CD1c-positive myeloid dendritic cell (primary cell): Measurements from ENCODE around the gene FRMD4A.

ENCODE experiments used
- DNase-seq: peaks from one replicate; pipeline ENCODE4 v3.0.0-alpha.2; 2016; ENCODE audit errors: extremely low spot score

Gene FRMD4A

DNA sequence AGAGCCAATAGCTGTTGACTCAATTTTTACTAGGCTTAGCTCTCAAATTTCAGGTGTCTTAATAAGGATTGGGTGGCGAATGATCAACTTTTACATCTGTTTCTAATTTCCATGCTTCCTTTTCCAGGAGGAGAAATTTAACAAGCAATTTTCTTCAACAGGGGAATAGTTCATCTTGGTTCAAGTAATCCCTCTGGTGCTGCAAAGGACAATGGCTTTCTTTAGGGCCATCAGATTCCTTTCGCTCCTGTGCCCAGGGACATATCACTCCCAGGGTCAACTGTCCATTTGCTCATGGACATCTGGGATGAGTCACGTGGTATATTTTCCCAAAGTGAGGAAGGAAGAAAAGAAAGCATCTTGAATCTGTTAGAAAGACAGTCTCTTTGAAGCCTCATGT, 313.3 kb downstream of the FRMD4A start:
- no peak for DNase-seq

DNA sequence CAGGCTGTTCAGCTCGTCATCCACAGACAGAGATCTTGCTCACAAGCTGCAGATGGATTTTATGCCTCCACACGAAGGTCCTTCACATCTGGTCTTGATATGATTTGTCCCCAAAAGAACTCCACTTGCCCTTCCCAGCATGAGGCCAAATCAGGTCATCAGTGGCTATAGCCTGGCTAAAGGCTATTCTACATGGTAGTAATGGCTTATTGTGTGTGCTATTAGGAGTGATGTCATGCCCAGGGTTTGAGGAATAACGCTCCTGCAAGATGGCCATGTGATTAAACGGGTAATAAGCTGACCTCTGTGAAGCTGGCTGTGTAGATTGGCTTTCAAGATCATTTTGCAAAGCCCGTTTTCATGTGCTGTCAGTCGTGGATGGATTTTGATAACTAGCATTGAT, 313.8 kb downstream of the FRMD4A start:
- DNase-seq, result no peak

DNA sequence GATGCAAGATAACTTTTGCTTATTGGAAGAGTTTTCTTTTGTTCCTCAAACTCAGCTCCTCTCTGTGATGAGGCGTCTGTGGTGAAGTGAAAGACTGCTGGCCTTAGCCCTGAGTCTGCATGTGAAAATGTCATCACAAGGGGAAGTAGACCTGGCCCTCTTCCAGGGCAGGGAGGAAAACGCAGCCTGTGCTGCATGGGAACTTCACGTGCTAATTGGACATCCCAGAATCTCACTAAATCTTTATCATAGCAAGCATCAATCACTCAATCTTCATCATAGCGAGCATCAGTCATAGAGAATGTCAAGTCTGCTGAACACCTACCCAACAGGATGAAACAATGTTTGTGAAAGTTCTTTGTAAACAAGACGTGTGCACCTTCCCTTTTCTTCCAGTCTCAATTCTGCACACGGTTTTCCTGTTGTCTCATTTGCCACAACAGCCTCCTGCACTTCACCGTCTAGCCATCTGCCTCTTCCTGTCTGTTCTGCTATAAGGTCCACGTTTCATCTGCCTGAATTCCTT, 314.6 kb downstream of the FRMD4A start:
- DNase-seq, result peak; percentile 63

DNA sequence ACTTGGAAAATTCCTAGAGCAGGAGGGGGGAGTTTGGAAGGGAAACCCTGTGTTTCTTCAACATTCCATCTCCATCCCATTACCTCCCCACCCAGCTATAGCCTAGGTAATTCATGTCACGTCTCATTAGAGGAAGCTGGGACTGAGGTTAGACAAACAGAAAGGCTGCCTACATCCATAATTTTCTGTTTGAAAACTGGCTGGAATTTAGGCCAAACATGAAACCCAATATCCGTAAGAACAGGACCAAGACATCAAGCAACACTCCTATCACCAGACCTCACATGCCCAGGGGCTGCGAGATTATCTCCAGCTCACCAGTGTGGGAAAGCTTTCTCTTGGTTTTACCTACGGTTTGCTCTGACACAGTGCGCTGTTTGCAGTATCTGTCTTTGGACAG, 316.3 kb downstream of the FRMD4A start:
- no peak for DNase-seq

DNA sequence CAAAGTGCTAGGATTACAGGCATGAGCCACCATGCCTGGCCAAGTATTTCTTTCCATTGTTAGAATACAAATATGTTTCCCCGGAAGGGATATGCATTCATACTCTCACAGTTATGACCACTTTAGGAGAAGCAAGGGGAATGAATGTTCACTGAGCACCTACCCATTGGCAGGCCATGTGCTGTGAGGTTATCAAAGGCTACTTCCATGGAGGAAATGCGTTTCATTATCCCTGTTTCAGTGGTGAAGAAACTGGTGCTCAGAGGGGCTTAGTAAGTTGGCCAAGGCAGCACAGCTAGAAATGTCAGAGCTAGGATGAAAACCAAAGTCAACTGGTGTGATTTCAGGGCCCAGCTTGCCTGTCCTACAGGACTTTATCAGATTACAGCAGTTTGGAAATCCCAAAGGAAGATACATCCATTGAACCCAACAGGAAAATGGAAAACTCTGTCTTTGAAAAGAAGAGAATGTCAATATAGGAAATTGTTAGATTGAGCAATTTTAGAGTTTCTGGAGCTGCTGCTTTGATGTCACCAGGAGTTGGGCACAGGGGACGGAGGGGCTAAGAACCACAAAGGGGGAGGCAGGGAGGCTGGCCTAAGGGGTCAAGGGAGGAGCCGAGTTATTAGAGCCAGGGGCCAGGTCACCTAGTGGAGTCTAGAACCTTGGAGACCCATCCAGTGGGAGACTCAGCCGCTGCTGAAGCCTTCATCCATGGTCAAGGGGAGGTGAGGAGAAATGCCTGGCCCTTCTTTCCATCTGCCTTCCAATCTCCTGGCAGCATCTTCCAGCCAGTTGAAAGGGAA, 319.8 kb downstream of the FRMD4A start:
- DNase-seq, result no peak

DNA sequence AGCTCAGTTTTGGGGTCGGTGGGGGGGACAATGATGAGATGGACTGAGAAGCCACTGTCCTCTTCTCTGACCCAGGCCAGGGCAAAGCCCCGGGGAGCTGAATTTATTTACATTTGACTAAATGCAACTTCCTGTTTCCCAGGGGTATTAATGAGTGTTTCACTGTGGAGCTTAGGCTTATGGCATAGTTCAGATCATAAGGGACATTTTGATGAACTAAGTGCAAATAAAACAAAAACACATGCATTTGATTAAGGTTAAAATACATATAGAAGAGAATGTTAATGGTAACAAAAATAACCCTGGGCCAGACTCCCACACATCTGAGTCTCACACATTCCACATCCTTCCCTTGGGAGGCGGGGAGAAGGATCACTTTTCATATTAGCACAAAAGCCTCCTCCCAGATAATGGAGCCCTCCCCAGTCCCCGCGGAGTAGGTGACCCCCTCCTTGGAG, 320.6 kb downstream of the FRMD4A start:
- no peak for DNase-seq

DNA sequence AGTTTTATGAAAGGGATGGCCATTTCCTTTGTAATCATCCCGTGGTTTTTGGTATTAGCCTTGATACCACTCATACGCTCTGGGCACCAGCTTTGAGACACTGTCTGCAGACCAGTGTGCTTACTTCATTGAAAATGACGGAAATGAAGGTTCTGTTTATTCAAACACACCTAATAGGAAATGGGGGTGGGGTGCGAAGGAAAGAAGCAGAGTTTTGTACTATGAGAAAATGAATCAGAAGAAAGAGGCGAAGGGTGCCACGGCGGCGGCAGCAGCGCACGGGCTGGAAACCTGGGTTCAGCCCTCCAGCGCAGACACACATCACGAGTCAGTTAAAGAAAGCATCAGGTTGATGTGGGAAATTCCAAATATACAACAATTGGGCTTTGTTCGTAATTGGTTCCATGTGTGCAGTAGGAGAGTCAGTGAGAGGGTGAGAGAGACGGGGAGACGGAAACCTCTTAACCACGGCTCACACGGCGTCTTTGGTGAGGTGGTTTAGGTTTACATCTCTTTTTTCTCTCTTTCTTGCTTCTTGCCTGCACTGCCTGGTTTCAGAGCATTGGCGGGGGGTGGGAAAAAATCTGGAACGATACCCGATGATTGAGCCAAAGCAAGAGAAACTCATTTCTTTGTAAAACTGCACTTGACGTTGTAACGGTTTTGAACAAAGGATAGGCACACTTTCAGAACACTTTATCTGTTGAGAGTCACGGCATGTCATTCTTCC, 321.2 kb downstream of the FRMD4A start:
- DNase-seq, result peak; percentile 4

DNA sequence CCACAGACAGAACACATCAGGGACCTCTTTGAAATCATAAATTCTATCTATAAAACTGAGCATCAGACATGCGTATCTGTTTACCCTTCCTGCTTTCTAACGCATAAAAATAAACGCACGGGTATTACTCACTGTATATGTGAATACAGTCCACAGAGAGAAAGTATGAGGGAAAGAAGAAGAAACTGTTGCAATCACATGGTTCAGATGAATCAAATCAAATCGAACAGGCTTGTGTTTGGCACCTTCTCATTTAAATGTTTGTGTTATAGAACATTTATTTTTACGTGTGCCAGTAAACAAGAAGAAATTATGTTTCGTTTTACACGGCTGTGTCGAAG, 322.0 kb downstream of the FRMD4A start:
- no peak for DNase-seq

DNA sequence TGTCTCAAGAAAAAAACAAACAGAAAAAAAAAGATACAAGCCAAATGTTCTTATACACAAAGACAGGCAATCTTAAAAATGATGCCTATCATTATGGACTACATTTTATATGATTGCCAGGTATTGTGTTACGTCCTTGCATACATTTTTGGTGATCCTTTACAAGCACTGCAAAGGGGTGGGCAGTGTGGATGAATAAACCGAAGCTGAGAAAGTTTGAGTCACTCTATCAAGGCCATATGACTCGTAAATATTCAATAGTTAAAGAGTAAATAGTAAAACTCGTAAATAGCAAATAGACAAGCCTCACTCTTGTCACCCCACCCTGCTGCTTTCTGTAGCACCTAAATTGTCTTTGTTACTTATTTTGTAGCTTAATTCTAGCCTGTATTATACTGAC, 326.2 kb downstream of the FRMD4A start:
- no peak for DNase-seq

DNA sequence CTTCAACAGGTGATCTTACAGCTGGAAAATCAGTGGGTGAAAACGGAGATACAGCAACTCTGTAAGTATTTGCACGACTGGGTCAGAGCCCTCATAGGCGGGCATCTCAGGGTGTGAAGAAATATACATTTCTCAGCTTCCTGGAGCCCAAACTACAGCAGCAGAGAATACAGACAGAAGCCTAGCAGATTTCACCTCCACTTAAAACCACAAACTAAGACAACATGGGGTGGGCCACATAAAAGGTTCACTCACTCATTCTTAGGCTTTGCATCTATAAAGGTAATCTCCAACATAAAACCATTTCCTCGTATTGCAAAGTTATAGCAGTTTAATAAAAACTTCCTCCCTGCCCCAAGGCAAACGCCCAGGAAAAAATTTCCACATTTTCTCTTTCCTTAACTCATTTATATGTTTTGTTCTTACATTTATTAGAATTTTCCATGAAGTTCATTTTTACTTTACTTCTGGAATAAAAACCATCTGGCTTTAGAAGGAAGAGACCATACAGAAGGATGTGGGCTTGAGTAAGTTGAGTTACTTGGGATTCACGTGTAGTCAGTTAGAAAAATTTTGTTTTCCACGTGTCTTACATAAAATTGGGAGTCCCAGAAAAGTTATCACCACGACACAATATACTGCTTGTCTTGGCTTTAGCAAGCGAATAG, 327.1 kb downstream of the FRMD4A start:
- DNase-seq, result no peak

DNA sequence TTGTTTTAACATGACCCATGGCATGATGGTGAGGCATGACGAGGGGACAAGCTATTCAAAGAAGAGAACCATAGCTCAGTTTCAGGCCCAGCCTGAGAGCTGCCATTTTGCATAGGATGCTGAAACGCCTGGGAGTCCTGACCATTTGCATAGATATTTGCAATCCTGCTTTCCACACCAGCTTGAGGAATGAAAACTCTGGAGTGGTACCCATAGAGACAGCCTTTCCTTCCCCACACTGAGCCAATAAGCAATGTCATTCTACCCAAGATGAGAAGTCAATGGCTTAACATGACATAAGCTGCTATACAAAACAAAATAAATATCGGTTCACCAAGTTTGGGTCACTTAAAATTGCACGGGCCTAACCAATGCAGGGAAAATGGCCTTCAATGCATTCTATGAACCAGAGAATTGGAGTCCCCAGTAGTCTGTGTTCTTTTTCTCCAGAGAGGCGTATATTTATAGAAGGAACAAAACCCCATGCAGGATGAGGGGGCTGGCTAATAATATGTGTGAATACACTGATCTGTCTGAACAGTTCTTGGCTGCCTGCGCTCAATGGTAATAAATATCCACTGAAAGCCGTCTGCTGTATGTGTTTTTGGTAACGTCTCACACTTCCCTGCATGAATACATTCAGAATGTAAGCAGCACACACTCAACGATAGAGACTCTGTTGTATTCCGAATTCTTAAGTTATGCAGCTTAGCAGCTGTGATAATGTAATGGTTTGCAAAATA, 329.3 kb downstream of the FRMD4A start:
- DNase-seq, result no peak

DNA sequence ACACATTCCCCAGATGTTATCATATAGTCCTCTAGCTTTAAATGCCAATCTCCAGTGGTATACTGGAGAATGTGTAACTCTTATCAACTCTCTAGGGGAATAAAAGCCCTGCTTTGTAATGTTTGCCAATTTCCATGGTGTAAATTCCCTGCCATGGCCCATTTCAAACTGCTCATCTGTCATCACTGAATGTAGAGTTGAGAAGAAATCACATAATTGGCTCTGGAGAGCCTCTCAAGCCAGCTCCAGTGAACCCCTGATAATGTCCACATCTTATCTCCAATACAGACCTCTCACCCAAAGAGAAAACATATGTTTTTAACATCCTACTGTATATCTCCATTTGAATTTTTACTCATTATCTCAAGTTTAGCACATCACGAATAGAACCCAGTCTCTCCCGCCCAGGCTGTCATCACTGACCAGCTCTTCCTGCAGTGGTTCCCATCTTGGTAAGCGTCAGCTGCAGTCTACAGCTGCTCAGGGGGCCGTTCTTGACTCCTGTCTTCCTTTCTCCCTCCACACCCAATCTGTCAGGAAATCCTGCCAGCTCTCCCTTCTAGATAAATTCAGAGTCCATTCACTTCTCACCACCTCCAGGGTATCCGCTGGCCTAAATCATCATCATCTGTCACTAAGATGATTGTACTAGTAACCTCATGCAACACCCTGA, 332.4 kb downstream of the FRMD4A start:
- no peak for DNase-seq

DNA sequence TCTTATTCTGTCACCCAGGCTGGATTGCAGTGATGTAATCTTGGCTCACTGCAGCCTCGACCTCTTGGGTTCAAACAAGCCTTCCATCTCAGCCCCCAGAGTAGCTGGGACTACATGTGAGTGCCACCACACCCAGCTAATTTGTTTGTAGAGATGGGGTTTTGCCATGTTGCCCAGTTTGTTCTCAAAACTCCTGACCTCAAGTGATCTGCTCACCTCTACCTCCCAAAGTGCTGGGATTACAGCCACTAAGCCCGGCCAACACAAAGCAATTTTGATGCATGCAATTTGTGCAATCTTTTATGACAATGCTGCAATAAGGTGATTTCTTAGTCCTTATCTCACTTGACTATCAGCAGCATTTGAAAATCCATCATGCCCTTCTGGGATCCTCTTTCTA, 333.1 kb downstream of the FRMD4A start:
- DNase-seq, result no peak

DNA sequence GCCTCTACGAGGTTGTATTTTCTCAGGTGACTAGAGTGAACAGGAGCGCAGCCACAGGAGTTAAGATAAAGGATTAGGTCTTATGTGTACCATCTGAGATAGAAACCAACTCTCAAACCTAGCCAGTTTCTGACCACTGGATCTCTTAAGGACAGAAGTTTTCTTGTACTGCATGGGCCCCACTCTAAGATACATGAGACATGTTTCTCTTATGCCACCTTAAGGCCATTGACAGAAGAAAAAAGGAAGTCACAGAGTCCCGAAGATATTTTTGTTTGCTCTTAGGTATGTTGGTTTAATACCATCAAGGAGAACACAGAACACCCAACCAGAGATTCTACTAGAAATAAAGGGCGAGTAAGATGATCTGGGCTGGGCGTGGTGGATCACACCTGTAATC, 335.8 kb downstream of the FRMD4A start:
- peak; percentile 4 for DNase-seq

DNA sequence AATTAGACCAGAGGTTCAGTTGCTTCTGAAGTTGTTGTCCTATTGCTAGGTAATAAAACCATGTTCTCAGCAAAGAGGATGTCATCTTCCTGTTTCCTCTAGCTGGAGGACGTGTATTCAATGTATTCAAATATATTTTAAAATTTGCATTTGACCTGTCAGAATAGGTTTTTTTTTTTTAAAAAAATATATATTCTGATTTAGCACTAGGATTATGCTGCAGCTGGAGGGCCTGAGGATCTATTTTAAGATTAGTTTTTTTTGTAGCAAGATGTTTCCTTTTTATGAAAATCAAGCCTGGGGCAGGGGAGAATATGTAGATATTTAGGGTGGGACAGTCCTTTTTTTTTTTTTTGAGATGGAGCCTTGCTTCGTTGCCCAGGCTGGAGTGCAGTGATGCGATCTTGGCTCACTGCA, 337.0 kb downstream of the FRMD4A start:
- DNase-seq, result no peak

DNA sequence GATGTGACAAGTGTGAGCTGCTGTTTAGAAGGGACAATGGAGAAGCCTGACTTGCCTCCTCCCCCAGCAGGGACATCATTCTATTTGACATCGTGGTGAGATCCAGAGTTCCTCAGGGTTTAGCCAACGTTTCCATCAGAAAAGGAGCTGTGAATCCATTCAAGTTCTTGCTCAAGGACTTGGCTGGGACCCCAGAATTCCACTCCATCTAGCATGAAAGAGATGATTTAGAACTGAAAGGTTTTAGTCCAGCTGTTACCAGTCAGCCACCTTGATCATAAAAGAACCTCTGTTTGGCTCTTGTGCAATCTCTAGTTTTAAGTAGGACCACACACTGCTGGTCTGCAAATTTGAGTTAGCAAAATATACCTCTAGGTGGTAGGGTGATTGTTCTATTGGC, 337.6 kb downstream of the FRMD4A start:
- no peak for DNase-seq

DNA sequence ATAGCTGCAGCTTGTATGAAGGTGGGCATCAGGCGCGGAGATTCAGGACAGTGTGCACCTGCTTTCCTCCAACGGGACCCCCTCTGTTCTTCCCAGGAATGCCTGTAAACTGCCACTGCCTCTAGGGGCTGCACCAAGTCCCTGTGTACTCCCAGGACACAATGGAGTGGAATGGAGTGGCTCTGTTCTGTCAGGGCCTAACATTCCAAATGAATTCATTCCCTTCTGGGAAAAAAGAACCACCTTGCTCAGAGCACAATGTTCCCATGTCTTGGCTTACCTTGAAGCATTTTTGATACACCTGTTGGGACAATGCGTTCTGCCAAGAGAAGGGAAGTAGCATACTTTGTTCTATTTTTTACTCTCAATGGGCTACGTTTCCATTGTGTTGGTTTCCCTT, 339.4 kb downstream of the FRMD4A start:
- DNase-seq, result no peak

DNA sequence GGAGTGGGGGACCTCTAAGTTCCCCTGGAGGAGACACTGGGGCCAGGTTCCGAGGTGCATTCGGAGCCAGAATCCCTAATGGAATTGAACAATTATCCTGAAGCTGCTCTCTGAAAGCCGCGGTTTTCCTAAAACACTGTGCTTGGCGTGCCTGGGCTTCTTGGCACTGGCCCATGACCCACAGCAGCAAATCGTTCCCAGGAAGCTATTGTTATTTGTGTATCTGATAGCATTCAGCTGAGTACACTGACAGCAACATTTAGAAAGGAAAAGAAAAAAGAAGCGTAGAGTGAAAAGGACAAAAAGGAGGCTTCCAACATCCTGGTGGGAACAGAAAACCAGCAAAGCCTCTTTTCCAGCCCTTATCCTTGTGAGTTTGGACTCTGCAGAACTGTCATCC, 339.8 kb downstream of the FRMD4A start:
- no peak for DNase-seq

DNA sequence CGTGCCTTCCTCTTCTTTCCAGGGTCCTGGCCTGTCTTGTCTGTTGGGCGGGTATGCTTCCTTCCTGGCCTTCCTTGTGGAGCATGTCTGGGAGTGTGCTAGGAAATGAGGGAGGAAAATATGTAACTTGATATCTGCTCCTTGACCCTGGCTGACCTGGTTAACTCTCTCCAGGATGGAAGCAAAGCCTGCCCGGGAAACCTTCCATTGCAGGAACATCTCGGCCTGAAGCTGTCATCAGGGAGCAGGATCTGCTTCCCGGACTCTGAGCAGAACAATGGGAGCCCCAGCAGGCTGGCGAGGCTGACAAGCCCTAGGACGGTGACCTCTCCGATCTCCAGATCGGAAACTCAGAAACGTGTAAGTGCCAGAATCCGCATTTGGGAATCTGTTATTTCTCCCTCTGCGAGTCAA, 340.3 kb downstream of the FRMD4A start:
- no peak for DNase-seq

DNA sequence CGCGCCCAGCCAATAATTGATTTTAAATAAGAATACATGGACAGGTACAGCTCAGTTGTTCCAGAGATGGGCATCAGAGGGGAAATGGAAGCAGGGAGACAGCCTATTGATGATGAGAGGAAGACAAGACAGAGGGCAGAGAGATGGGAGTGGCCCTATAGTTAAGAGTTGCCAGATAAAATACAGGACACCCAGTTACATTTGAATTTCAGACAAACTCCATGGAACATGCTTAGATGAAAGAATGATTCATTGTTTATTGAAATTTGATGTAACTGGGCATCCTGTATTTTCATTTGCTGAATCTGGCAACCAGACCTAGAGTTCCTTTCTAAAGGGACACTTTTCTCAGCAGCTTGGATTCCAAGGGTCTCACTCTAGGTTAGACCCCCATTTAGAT, 341.1 kb downstream of the FRMD4A start:
- no peak for DNase-seq

DNA sequence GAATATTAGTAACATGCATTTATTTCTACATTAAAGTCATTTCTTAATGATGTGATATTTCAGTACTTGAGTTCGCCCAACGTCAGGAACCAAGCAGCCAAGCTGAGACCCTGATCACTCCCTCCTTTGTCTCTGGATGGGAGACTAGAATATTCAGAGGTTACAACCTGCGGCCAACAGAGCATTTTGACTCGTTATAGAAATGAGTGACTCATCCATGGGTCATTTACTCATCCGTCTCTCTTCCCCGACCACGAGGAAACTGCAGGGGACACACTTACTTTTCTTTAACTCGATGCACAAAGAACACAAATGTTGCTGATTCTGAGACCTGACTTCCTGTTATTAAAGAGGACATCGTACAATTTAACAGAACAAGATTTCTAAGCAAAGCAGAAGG, 343.3 kb downstream of the FRMD4A start:
- DNase-seq, result no peak
